ENCODE results near the gene NLGN1. TPM values are rescaled to one million over a fixed set of nuclear protein-coding genes. Genes with fewer than 3 reads are reported as not detected.

Gene NLGN1
- total and polyA plus RNA-seq, 2 of the 8 experiments (the other 6 are each of a cell fraction or from before 2014, with no cell fraction given), result 7.8 to 14.8 TPM

DNA sequence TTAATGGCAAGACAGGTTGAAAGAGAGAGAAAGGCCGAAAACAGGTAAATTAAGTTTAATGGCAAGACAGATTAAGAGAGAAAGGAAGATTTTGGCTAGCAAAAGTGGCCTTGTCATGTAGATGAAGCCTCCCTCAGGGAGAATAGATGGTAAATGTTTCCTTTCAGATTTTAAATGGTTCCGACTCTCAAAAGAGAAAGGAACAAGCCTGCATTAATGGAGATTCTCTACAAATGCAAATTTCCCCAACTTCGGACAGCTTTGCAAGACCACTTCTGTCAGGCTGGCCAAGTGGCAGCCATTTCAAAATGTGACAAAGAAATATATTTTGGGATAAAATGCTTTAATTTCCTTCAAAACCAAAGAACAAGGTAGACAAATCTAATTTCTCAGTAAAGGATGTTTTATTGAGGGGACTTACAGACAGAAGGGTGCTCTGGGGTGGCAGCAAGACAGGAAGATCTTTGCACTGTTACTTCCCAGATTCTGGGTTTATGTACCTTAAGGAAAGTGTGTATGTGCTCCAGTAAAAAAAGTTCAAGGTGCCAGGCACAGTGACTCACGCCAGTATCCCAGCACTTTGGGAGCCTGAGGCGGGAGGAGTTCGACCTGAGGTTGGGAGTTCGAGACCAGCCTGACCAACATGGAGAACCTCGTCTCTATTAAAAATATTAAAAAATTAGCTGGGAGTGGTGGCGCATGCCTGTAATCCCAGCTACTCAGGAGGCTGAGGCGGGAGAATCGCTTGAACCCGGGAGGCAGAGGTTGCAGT lies 835.3 kb downstream of the NLGN1 start (continued):
- TF ChIP-seq, protein P1, sequence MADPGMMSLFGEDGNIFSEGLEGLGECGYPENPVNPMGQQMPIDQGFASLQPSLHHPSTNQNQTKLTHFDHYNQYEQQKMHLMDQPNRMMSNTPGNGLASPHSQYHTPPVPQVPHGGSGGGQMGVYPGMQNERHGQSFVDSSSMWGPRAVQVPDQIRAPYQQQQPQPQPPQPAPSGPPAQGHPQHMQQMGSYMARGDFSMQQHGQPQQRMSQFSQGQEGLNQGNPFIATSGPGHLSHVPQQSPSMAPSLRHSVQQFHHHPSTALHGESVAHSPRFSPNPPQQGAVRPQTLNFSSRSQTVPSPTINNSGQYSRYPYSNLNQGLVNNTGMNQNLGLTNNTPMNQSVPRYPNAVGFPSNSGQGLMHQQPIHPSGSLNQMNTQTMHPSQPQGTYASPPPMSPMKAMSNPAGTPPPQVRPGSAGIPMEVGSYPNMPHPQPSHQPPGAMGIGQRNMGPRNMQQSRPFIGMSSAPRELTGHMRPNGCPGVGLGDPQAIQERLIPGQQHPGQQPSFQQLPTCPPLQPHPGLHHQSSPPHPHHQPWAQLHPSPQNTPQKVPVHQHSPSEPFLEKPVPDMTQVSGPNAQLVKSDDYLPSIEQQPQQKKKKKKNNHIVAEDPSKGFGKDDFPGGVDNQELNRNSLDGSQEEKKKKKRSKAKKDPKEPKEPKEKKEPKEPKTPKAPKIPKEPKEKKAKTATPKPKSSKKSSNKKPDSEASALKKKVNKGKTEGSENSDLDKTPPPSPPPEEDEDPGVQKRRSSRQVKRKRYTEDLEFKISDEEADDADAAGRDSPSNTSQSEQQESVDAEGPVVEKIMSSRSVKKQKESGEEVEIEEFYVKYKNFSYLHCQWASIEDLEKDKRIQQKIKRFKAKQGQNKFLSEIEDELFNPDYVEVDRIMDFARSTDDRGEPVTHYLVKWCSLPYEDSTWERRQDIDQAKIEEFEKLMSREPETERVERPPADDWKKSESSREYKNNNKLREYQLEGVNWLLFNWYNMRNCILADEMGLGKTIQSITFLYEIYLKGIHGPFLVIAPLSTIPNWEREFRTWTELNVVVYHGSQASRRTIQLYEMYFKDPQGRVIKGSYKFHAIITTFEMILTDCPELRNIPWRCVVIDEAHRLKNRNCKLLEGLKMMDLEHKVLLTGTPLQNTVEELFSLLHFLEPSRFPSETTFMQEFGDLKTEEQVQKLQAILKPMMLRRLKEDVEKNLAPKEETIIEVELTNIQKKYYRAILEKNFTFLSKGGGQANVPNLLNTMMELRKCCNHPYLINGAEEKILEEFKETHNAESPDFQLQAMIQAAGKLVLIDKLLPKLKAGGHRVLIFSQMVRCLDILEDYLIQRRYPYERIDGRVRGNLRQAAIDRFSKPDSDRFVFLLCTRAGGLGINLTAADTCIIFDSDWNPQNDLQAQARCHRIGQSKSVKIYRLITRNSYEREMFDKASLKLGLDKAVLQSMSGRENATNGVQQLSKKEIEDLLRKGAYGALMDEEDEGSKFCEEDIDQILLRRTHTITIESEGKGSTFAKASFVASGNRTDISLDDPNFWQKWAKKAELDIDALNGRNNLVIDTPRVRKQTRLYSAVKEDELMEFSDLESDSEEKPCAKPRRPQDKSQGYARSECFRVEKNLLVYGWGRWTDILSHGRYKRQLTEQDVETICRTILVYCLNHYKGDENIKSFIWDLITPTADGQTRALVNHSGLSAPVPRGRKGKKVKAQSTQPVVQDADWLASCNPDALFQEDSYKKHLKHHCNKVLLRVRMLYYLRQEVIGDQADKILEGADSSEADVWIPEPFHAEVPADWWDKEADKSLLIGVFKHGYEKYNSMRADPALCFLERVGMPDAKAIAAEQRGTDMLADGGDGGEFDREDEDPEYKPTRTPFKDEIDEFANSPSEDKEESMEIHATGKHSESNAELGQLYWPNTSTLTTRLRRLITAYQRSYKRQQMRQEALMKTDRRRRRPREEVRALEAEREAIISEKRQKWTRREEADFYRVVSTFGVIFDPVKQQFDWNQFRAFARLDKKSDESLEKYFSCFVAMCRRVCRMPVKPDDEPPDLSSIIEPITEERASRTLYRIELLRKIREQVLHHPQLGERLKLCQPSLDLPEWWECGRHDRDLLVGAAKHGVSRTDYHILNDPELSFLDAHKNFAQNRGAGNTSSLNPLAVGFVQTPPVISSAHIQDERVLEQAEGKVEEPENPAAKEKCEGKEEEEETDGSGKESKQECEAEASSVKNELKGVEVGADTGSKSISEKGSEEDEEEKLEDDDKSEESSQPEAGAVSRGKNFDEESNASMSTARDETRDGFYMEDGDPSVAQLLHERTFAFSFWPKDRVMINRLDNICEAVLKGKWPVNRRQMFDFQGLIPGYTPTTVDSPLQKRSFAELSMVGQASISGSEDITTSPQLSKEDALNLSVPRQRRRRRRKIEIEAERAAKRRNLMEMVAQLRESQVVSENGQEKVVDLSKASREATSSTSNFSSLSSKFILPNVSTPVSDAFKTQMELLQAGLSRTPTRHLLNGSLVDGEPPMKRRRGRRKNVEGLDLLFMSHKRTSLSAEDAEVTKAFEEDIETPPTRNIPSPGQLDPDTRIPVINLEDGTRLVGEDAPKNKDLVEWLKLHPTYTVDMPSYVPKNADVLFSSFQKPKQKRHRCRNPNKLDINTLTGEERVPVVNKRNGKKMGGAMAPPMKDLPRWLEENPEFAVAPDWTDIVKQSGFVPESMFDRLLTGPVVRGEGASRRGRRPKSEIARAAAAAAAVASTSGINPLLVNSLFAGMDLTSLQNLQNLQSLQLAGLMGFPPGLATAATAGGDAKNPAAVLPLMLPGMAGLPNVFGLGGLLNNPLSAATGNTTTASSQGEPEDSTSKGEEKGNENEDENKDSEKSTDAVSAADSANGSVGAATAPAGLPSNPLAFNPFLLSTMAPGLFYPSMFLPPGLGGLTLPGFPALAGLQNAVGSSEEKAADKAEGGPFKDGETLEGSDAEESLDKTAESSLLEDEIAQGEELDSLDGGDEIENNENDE (IDR thresholded peaks at IDR 0.05; ENCODE audit: insufficient replicate concordance, low read length), result peak; percentile 98
- TF ChIP-seq YY1 (IDR thresholded peaks at IDR 0.05; ENCODE audit: low read depth, low read length) (peak; percentile 91), RNF2 (IDR thresholded peaks at IDR 0.05; ENCODE audit: borderline replicate concordance, low read depth, low read length, missing control alignments, poor library complexity, severe bottlenecking) (no peak), KDM4A (IDR thresholded peaks at IDR 0.05; ENCODE audit: low read depth, low read length, severe bottlenecking) (no peak), EGR1 (IDR thresholded peaks at IDR 0.05; ENCODE audit: borderline replicate concordance, low read depth, low read length) (no peak), CTCF (IDR thresholded peaks at IDR 0.05; ENCODE audit: control extremely low read depth in 1 of 3, insufficient read depth in 1 of 3, low read depth in 1 of 3, low read length in 3 of 3) (no peak), NRF1 (IDR thresholded peaks at IDR 0.05; ENCODE audit: low read depth, low read length) (no peak)
